A673 (cell line): ENCODE measurements around the gene LORICRIN. TPM values are rescaled to one million over a fixed set of nuclear protein-coding genes. Genes with fewer than 3 reads are reported as not detected.

Source experiments
- BruUV-seq: library from RNA; stranded (reverse); fragments of 400-500 nt; replicated peaks from 2 replicates; lab custom pipeline; 2021; lab: Mats Ljungman, UMichigan
- CTCF ChIA-PET: fragments of 300-600 bp; sonication (Branson Sonifier 250); formaldehyde crosslinking; loops from one replicate; lab custom pipeline; 2022; ENCODE audit warnings: antibody characterized with exemption; lab: Charles Lee
- POLR2A ChIA-PET: fragments of 300-600 bp; sonication (Branson Sonifier 250); formaldehyde crosslinking; loops from one replicate; lab custom pipeline; 2022; ENCODE audit warnings: antibody characterized with exemption; ENCODE audit not compliant: low non-redundant PET; lab: Charles Lee
- DNase-seq: peaks from one replicate; pipeline ENCODE4 v3.0.0-alpha.2; 2015; ENCODE audit warnings: low spot score
- H3K27ac ChIP-seq: fragments of 200-600 bp; sonication (generic); 2 replicates; pipeline ENCODE4 v1.5.1; 2016; ENCODE audit warnings: mixed run types, low read depth, mild to moderate bottlenecking, mixed read lengths, antibody characterized with exemption, low read length; ENCODE audit not compliant: poor library complexity, severe bottlenecking
- H3K27me3 ChIP-seq: fragments of 200-600 bp; sonication (generic); replicated peaks from 2 replicates; pipeline ENCODE4 v1.6.1; 2017; ENCODE audit warnings: mixed run types, low read depth, mild to moderate bottlenecking, mixed read lengths, antibody characterized with exemption, low read length; ENCODE audit not compliant: insufficient read depth, poor library complexity
- H3K36me3 ChIP-seq: fragments of 200-600 bp; sonication (generic); 2 replicates; pipeline ENCODE4 v1.6.1; 2016; ENCODE audit warnings: mixed run types, mild to moderate bottlenecking, mixed read lengths, antibody characterized with exemption, low read length; ENCODE audit not compliant: insufficient read depth, poor library complexity, severe bottlenecking
- H3K4me1 ChIP-seq: fragments of 200-600 bp; sonication (generic); 2 replicates; pipeline ENCODE4 v1.6.1; 2017; ENCODE audit warnings: mixed run types, mild to moderate bottlenecking, mixed read lengths, antibody characterized with exemption, low read length; ENCODE audit not compliant: insufficient read depth, poor library complexity, severe bottlenecking
- H3K4me3 ChIP-seq: fragments of 200-600 bp; sonication (generic); 2 replicates; pipeline ENCODE4 v1.5.1; 2016; ENCODE audit warnings: low read depth, mixed run types, mild to moderate bottlenecking, mixed read lengths, low read length; ENCODE audit not compliant: poor library complexity, severe bottlenecking
- H3K9me3 ChIP-seq: fragments of 200-600 bp; sonication (generic); 2 replicates; pipeline ENCODE4 v1.6.1; 2016; ENCODE audit warnings: mixed run types, low read depth, mild to moderate bottlenecking, mixed read lengths, antibody characterized with exemption, low read length; ENCODE audit not compliant: poor library complexity, severe bottlenecking
- CTCF ChIP-seq: fragments of 300-800, 200-600 bp; sonication (generic); conservative IDR thresholded peaks from 2 replicates; pipeline ENCODE4 v1.5.1; 2017; ENCODE audit warnings: low read depth, mild to moderate bottlenecking, antibody characterized with exemption, low read length, moderate library complexity, mixed read lengths
- EZH2 ChIP-seq: fragments of 200-600 bp; sonication (generic); IDR thresholded peaks from 2 replicates; pipeline ENCODE4 v1.6.1; 2017; ENCODE audit warnings: borderline replicate concordance, low read depth, mild to moderate bottlenecking, mixed read lengths, antibody characterized with exemption, low read length; ENCODE audit not compliant: poor library complexity, severe bottlenecking
- intact Hi-C: fragments of 100-400 bp; cut with micrococcal nuclease; formaldehyde crosslinking; loops from one replicate; pipeline ENCODE4 v1.10.0; 2022; ENCODE audit not compliant: unreplicated experiment
- total RNA-seq: library from RNA; stranded (reverse); gene quantifications from 2 replicates; pipeline ENCODE4 v1.2.3, GENCODE V29; 2021

Gene LORICRIN
- total RNA-seq, 1 experiment from 2014 or later, result not detected

- CTCF ChIA-PET, result no interaction called here
- intact Hi-C loops, result no loop called here
- H3K9me3 ChIP-seq, result no peaks in the 10 kb centered on the region
Observed at GRCh38 chr1:153231785-153232184, 27.7 kb upstream of the LORICRIN start.

GRCh38 chr1:153232553-153232952 lies 26.9 kb upstream of the LORICRIN start:
- DNase-seq, result no peak
- Histone ChIP-seq H3K36me3 (no peaks in the 10 kb centered on the region), H3K4me3 (no peak overlapping the region), H3K4me1 (no peaks in the 10 kb centered on the region), H3K9me3 (no peaks in the 10 kb centered on the region), H3K27ac (no peak overlapping the region), H3K27me3 (peaks cover 26% of the 10 kb centered on the region)
- intact Hi-C loops, result no loop called here
- TF ChIP-seq CTCF (no peak), EZH2 (no peak)
- CTCF ChIA-PET, result no interaction called here
- BruUV-seq, result no TSS peak
- POLR2A ChIA-PET, result no interaction called here

More at GRCh38 chr1:153231785-153232184, 27.7 kb upstream of the LORICRIN start:
- no TSS peak for BruUV-seq
- no peak for DNase-seq
- no peaks in the 10 kb centered on the region for H3K4me1 ChIP-seq
- no peak overlapping the region for H3K4me3 ChIP-seq
- no peak overlapping the region for H3K27ac ChIP-seq
- no peaks in the 10 kb centered on the region for H3K36me3 ChIP-seq
- TF ChIP-seq EZH2, result no peak
- TF ChIP-seq CTCF, result no peak
- POLR2A ChIA-PET, result no interaction called here
- H3K27me3 ChIP-seq, result peaks cover 34% of the 10 kb centered on the region

GRCh38 chr1:153233448-153233847 lies 26.0 kb upstream of the LORICRIN start:
- no peaks in the 10 kb centered on the region for H3K9me3 ChIP-seq
- no peak for TF ChIP-seq EZH2
- TF ChIP-seq CTCF, result no peak
- H3K4me1 ChIP-seq, result no peaks in the 10 kb centered on the region
- ChIA-PET POLR2A (no interaction called here), CTCF (no interaction called here)
- H3K27ac ChIP-seq, result no peak overlapping the region
- no peaks in the 10 kb centered on the region for H3K36me3 ChIP-seq
- no TSS peak for BruUV-seq
- peaks cover 17% of the 10 kb centered on the region for H3K27me3 ChIP-seq
- intact Hi-C loops, result no loop called here
- no peak overlapping the region for H3K4me3 ChIP-seq
- no peak for DNase-seq
